GM12891 (cell line): ENCODE measurements around the gene NBAS.

Source experiments
- PAX5 ChIP-seq: IDR thresholded peaks from 2 replicates; pipeline ENCODE4 v1.6.1; 2011; ENCODE audit warnings: low read length, moderate library complexity, mild to moderate bottlenecking; ENCODE audit not compliant: insufficient read depth, severe bottlenecking
- POLR2A ChIP-seq: IDR thresholded peaks from 2 replicates; pipeline ENCODE4 v1.6.1; 2011; ENCODE audit warnings: low read depth, low read length, control low read depth
- POLR2AphosphoS5 ChIP-seq: IDR thresholded peaks from 2 replicates; pipeline ENCODE4 v1.6.1; 2011; ENCODE audit warnings: low read depth, low read length, control low read depth
- SPI1 ChIP-seq: IDR thresholded peaks from 2 replicates; pipeline ENCODE4 v1.6.1; 2011; ENCODE audit warnings: low read depth, low read length, control low read depth
- TAF1 ChIP-seq: IDR thresholded peaks from 2 replicates; pipeline ENCODE4 v1.6.1; 2011; ENCODE audit warnings: low read depth, low read length, control low read depth

DNA sequence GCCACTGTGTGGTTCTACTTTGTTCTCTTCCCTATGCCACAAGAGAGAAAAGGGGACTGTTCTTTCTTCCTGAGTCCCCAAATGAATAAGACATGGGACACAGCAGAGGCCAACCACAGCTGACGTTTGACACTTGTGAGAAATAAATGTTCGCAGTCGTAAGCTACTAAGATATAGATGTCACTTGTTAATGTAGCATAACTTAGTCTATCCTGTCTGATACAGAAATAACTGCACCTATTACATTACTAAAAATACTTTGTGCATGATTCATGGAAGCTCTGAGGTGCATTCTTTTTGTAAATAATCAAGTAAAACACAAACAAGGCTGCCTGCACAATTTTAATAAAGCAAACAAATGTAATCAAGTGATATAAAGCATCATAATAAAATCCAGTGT is 148.8 kb downstream of the NBAS start:
- TF ChIP-seq POLR2A: no peak
- TF ChIP-seq POLR2AphosphoS5: no peak
- TF ChIP-seq PAX5: no peak
- TF ChIP-seq SPI1: no peak
- TF ChIP-seq TAF1: no peak
